H1 (cell line): ENCODE measurements around the gene ZCCHC3. TPM values are rescaled to one million over a fixed set of nuclear protein-coding genes. Genes with fewer than 3 reads are reported as not detected.

Experiments used
- EP300 ChIP-seq, 2 experiments: IDR thresholded peaks; 1 replicate in 1 of 2; 2 replicates in 1 of 2; pipeline ENCODE4 v1.6.1; 2011 to 2012; ENCODE audit warnings: low read depth in 2 of 2, low read length in 2 of 2, mild to moderate bottlenecking in 2 of 2, borderline replicate concordance in 1 of 2, inconsistent platforms in 1 of 2, moderate library complexity in 1 of 2
- FOSL1 ChIP-seq: IDR thresholded peaks from 2 replicates; pipeline ENCODE4 v1.6.1; 2011; ENCODE audit warnings: mild to moderate bottlenecking, low read depth, low read length, moderate library complexity; ENCODE audit not compliant: insufficient read depth
- KDM4A ChIP-seq: IDR thresholded peaks from one replicate; pipeline ENCODE4 v1.7.1; 2012; ENCODE audit warnings: low read depth, mild to moderate bottlenecking, moderate library complexity, low read length, inconsistent platforms; ENCODE audit not compliant: severe bottlenecking
- MAX ChIP-seq: IDR thresholded peaks from 2 replicates; pipeline ENCODE4 v1.6.1; 2012; ENCODE audit warnings: inconsistent platforms
- polyA plus RNA-seq, 7 experiments: library from polyadenylated mRNA; depleted of rRNA in 3 of 7; stranded (reverse) in 5 of 7; unstranded in 2 of 7; fragments of >200 nt in 5 of 7; fragments of 200-250 nt in 2 of 7; gene quantifications; 1 replicate in 5 of 7; 2 replicates in 1 of 7; 4 replicates in 1 of 7; pipeline versions ENCODE4 v1.2.1 to v1.2.3, GENCODE V29; 2011 to 2013; ENCODE audit warnings: missing spikeins in 2 of 7, mixed read lengths in 2 of 7
- total RNA-seq: library from RNA; stranded (reverse); fragmentation: NEBNext Ultra II Directional; extraction: Animal tissue kit (Norgen Biotek cat#: 25700); gene quantifications from 2 replicates; pipeline ENCODE4 v1.2.1, GENCODE V29; 2021

ZCCHC3 gene
- total and polyA plus RNA-seq, 2 of the 8 experiments (the other 6 are each of a cell fraction or from before 2014, with no cell fraction given): 33.7 to 52.4 TPM

- TF ChIP-seq MAX (no peak), EP300 (IDR thresholded peaks at IDR 0.05; ENCODE audit: borderline replicate concordance in 1 of 2, low read depth in 2 of 2, low read length in 2 of 2) (no peak), FOSL1 (no peak), KDM4A (no peak)
Measured at GRCh38 chr20:294602-295001, 2.8 kb upstream of the ZCCHC3 start (continued).
